ENCODE results near the gene HERC6.

GRCh38 chr4:88333741-88334405, 44.8 kb upstream of the HERC6 start:
- no peak for TF ChIP-seq CTCF (IDR thresholded peaks at IDR 0.05)
- TF ChIP-seq POLR2A (IDR thresholded peaks at IDR 0.05): no peak

Data from body of pancreas (tissue), 4 donors.